HG03378 (cell line): Measurements from ENCODE around the gene ZFYVE27.

ENCODE experiments used
- ATAC-seq: cut with Tn5 transposase; IDR thresholded peaks from one replicate; pipeline ENCODE4 v1.9.1; 2021; ENCODE audit warnings: mild to moderate bottlenecking, moderate library complexity; ENCODE audit not compliant: unreplicated experiment

The ZFYVE27 gene

DNA sequence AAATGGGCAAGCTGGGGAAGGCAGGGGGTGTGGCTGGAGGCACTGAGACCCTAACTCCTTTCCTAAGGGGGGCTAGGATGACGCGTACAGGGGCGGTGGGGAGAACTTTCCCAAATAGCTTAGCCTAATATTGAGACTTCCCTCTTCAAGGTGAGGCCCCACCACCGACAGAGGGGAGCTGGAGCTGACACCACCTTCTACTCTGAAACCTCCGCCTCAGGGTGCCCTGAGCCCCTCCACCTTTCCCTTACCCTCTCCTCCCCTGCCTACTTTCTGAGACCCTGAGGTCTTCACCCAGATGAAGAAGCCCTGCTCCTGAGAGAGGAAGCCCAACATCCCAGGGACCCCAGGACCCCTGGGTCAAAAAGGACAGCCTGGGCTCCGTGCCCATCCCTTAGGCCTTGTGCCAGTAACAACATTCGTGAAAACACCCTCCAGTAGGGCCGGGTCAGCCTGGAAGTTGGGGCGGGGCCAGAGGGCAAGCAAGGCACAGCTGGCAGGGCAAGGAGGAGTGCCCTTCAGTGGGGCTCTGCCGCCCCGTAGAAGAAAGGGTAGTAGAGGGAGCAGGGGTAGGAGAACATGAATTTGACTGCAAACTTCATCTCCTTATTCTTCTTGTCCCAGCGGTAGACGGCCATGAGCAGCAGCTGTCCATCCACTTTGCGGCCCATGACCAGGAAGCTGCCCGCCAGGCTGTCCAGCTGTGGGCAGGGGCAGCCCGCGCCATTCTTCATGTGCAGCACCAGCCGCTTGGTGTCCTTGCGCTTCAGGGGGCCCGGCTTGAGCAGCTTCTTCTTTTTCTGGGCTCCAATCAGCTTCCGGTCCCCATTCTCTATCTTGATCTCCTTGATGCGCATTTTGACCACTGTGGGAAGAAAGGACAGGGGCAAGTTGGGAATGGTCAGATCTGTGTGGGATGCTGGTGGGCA lies 30.3 kb downstream of the ZFYVE27 start:
- ATAC-seq: no peak

DNA sequence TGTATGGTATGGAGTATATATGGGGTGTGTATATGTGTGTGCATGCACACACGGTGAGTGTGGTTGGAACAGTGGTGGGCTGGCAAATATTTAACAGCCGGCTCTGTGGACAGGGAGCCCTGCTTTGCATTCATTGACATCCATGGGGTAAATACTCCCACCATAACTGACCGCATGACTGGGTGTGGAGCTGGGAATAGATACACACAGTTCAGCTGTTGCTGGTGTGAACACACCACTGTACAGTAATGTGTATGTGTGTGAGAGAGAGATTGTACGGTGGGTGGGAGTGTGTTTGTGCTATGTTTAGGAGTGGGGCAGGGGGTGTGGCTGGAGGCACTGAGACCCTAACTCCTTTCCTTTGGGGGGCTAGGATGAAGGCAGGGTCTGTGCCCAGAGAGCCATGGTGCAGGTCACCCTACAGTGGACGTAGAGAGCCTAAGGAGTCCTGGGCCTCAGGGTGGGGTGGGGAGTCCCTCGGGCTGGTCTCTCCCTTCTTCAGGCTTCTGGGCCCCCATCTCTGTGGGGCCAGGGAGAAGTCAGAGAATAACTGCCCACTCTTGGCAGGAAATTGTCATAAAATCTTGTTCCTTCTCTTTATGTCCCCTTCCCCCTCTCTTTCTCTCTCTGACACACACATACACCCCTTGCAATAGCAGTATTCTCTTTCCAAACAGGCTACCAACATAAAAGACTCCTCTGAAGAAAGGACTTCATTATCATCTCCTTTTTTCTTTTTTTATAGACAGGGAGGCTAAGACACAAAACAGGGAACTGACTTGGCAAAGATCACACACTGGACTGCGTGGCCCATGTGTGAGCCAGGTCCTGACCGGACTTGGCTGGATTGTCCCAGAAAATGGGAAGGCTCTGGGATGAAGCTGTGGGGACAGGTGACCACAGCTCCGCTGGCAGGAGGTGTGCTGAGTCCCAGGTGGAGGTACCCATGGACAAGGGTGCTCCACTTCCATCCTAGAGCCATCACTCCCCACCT lies 31.7 kb downstream of the ZFYVE27 start:
- no peak for ATAC-seq

DNA sequence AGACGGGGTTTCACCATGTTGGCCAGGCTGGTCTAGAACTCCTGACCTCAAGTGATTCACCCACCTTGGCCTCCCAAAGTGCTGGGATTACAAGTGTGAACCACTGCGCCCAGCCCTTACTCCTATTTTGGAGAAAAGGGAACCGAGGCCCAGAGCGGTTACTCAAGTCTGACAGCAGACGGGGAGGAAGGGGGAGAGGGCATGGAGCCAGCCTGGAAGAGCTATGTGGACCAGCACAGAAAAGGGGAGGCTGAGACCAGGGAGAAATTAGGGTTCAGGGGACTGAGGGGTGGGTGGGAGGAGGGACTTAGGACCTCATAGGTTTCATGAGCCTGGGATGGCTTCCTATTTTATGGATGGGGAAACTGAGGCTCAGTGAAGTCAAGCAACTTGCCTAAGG lies 33.3 kb downstream of the ZFYVE27 start:
- no peak for ATAC-seq

DNA sequence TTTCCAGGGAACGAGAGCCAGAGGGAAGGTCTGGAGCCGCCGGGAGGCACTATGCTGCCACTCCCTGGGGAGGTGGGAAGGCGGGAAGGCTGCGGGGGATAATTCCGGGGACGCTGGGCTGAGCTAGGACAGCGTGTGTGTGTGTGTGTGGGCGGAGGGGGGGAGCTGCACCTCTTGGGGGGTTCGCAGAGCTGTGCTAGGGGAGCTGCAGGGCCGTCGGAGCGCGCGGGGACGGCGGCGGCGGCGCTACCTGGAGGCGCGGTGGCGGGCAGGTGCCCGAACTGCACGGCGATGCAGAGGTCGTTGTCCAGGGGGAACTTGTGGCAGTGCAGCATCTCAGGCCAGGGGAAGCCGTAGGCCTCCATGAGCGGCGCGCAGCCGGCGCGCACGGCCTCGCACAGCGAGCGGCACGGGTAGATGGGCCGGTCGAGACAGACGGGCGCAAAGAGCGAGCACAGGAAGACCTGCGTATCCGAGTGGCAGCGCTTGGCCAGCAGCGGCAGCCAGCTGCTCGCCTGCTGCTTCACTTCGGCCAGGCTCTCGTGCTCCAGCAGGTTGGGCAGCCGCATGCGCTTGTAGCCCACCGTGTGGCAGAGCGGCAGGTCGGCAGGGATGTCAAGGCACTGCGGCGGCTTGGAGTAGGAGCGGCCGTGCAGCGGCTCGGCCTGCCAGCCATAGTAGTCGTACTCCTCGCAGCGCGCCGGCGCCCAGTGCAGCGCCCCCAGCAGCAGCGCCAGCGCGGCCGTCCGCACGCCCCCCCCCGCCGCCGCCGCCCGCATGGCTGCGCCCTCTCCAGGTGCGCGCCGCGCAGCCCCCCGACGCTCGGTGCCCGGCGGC lies 34.3 kb downstream of the ZFYVE27 start:
- no peak for ATAC-seq

DNA sequence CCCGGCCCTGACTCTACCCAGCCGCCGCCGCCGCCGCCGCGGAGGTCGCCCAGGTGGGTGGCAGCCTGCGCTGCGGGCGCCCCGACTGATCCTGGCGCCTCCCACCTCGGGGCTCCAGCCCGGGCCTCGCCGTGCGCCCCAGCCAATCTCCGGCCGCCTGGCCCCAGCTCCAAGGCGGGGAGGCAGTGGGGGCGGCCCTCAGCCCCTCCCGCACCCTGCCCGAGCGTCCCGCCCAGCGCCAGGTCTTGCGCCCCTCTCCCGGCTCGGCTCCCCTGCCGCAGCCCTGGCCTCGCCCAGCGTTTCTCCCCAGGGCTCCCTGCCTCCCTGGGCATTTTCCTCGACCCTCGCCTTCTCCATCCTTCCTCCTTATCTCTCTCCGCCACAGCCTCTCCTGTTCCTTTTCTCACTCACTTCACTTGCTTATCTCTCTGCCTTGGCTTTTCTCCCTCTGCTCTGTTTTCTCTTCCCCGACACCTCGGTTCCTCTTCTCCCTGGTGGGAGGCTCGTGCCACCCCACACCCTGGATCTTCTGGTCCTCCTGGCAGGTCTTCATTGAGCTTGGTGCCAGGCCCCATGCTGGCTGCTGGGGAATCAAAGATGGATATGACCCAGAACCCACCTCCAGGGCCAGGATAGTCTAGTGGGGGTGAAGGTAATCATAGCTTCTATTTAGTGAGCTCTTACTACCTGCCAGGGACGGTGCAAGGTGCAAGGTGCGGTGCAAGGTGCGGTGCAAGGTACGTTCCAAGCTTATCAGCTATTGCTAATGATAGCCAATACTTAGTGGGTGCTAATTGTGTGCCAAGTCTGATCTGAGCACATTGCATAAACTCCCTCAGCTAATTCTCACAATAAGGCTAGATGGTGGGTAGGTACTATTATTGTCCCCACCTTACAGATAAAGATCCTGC lies 35.2 kb downstream of the ZFYVE27 start, which contains the start of gene SFRP5:
TSS of gene SFRP5 (minus strand) at position 87 of the 911 bp plus-strand sequence. CDS start 166 bp downstream, outside the sequence.
- no peak for ATAC-seq

DNA sequence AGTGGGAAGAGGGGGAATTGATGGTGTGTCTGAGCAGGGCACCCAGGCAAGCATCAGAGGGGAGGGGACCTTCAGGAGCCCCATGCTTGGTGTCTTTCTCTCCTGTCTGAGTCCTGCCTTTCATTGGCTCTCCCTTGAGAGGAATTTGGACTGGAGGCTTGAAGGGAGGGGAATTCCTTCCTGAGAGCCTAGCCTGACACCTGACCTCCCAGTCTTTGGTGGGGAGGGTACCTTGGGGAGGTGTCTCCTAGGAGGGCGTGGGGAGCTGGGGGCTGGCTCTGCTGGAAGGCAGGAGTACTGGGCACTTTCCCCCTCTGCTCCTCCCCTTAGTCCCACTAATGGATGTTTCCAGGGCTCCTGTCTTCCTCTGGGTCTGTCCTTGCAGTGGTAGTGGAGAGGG lies 36.2 kb downstream of the ZFYVE27 start:
- ATAC-seq: no peak

DNA sequence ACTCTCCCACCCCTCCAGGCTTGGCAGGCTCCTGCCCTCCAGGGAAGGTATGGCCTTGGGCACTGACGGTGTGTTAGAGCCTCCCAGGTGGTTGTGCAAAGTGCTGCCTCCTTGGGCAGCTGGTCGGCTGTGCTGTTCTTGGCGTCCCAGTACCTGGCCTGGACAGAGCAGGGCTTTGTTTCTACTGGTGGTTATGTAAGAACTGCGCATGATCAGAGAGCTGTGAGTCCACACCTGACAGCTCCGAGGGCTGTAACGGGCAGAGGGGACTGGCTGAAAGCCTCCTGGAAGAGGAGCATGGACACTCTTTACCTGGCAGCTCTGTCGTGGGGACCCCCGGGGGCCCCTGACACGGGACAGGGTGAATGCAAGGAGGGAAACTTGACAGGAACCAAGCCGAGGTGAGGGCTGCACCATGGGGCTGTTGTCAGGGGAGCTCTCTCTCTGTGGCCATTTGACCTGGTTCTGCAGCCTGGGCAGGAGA lies 37.9 kb downstream of the ZFYVE27 start:
- no peak for ATAC-seq

DNA sequence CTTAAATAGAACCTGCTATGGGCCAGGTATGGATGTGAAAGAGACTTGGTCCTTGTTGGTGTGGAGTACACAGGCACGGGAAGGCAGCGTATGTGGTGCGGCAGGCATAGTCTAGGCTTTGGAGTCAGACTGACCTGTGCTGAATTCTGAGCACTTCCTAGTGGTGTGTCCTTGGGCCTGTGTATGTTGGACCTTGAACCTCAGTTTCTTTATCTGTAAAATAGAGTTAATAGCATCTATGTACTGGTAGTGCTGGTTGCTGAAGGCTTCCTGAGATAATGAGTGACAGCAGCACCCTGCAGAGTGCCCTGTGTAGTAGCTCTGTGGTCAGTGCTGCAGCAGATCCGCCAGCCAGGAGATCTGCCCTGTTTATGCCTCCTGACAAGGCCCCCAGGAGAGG lies 40.2 kb downstream of the ZFYVE27 start:
- ATAC-seq: no peak

DNA sequence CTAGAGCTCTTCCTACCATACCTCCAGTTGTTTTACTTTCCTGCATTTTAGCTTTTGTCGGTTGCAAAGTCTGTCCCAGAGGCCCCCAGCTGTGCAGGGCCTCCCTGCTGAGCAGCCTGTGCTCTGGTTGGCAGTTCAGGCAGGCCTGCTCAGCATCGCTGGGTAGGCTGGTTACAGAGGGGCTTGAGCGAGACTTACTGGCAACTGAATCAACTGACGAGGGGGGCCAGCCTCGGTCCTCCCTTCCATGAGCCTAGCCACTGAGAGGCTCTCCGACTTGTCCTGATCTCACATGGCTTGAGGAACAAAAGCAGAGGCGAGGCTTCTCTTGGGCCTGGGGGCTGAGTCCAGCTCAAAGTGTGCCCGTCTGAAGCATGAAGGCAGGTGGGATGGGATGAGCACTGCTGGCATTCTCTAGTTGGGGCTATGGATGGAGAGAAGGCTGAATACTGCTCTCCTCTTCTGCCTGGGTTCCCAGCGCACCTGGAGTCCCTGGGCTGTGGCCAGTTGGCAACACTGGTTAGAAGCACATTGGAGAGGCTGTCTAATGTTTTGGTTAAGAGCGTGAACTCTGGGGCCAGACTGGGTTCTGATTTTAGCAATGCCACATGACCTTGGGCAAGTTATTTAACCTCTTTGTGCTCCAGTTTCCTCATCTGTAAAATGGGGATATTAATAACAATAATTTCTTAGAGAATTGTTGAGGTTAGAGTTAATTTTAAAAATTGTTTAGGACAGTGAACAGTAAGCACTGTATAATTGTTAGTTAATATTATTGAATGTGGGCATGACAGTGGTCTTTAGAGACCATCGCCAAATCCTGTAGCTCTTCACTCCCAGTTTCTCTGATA lies 41.7 kb downstream of the ZFYVE27 start:
- no peak for ATAC-seq

DNA sequence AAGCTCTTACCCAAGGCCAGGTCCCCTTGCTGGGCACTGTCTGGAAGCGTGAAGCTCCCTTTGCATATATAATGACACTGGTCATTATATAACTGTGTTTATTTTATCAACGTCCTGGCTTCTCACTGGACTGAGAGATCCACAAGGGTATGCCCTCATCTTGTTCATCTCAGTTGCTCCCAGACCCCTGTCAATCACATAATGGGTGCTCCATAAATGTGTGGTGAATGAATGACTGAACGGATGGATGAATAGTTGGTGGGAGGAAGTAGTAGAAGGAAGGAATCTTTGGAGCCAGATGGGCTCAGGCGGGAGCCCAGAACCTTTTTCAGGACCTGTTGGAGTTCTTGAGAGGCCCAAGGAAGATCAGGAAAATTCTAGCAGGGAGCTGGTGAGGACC lies 42.6 kb downstream of the ZFYVE27 start:
- no peak for ATAC-seq

DNA sequence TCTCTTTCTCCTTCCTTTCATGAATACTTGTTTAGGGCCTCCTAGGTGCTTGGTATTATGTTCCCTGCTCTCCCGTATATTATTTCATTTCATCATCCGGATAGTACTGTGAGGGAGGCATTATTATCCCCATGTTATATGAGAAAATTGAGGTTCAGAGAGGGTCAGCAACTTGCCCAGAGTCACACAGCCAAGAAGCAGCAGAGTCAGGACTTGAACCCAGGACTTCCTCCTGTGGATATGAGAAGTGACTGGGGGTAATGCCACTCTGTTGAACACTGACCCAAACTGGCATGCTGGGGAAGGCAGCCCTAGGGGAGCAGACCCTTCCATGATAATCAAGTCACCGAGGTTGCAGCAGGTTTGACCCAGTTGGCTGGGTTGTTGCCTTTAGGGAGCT lies 43.0 kb downstream of the ZFYVE27 start:
- no peak for ATAC-seq

DNA sequence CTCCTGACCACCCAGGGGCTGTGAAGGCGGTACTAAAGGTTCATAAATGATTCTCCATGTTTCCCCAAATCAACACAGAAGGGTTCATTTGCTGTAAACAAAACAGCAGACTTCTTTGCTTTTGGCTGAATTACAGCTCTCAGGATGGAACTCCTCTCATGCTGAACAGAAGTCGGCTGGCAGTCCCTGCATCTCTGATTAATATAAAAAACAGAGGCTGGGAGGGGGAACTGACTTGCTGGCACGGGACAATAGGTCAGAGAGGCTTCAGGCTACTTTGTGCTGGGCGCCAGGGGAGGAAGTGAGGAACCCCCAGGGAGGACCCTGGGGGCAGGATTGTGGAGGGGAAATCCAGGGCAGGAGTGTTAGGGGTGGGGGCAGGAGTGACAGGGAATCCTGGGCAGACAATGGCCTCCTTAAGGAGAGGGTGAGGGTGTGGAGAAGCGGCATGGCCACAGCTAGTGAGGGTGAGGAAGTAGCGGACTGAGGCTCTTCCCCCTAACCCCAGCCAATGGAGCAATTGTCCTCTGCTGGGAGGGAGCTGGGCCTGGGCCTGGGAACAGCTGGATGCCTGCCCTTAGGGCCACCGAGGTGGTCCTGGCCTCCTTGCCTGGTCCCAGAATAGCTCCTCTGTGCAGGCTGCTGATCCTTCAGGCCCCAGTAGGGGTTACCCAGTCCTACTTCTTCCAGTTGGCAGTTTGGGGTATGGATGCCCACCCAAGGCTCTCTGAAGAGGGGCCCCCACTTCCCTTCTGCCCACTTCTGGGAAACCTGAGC lies 44.1 kb downstream of the ZFYVE27 start:
- ATAC-seq: no peak

DNA sequence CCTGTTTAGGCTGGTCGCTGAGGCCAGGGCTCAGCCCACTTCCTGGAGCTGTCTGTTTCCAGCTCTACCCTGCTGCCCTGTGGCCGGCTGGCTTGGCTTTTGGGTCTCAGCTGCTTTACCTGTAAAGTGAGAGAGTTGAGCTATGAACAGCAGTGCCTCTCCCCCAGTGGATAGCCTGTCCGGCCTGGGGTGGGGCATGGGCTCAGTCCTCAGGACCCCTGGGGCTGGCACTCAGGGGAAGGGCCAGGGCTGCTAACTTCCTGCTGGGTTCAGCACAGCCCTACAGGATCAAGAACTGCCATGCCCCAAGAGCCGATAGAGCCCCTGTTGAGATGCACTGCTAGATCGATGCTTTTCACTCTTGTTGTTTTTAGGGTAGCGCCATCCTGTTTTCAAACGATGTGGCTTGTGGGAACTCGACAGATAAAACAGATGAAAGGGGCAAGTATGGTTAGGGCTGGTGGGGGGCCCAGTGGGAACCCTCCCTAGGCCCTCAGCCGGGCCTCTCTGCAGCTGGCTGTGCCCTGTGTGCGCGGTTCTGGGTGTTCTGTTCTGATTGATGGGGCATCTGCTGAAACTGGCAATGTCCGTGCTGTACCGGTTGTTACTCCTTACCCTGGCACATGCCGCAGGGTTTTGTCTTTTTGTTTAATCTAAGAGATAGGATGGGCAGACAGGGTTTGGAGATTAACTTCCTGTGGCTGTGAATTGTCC lies 44.8 kb downstream of the ZFYVE27 start:
- no peak for ATAC-seq

DNA sequence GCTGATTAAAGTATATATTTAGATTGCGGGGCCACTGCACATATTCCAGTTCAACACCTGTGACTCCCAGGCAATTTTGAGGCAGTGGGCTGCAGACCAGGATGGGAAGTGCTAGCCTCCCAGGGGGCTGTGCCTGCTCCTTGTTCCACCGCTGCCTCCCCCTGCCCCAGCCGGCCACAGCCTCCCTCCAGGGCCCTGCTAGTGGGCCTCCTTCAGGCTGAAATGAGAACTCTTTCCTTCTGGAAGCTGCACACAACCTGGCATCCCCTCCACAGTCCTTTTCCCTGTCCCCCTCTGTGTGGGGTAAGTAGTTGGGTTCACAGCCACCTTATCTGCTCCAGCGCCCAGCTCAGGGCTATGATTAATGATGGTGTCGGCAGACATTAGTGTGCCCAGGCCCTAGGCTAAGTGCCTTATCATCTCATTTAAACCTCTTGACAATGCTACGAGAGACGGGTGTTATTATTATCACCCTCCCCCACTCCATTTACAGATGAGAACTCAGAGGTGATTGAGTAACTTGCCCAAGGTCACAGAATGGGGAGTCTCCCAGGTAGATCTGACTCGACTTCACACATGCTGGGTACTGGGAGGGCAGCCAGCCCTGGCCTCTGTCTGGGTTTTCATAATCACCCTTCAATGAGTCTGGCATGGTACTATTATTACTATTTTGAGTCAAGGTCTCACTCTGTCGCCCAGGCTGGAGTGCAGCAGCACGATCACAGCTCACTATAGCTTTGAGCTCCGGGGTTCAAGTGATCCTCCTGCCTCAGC lies 45.7 kb downstream of the ZFYVE27 start:
- ATAC-seq: no peak

DNA sequence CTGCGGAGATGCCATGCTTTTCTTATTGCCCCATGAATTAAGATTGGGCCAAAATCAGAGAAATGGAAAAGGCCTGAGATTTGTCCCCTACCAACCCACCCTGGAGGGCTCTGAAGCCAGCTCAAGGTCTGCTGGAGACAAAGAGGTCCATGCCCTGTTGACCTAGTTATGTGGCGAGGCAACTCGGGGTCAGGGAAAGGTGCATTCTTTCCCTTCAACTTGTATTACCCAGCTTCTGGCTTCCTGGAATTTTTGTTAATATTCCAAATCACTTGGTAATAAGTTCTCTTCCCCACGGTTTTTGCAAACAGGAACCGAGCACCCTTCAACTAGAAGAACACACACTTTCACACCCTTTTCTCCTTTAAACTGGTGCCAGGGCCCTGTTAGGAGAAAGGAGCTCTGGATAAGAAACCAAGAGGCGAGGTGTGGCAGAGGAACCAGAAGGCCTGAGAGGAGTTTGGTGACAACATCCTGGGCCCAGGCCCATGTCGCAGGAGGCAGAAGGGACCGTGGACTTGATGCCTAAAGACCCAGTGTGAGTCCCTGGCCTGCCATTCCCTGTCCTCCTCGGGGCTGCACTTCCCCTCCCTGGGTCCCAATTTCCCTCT lies 47.4 kb downstream of the ZFYVE27 start:
- no peak for ATAC-seq

DNA sequence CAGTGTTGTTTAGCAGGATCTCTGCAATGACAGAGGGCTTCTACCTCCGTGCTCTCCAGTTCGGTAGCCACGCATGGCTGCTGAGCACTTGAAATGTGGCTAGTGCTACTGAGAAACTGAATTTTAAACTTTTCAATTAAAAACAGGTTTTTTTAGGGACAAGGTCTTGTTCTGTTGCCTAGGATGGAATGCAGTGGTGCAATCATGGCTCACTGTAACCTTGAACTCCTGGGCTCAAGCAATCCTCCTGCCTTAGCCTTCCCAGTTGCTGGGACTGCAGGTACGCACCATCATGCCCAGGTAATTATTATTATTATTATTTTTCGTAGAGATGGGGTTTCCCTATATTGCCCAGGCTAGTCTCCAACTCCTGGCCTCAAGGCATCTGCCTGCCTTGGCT lies 48.3 kb downstream of the ZFYVE27 start:
- ATAC-seq: no peak
